Measurements from ENCODE around the gene NIPAL3. TPM values are rescaled to one million over a fixed set of nuclear protein-coding genes. Genes with fewer than 3 reads are reported as not detected.

NIPAL3 gene
- total RNA-seq, 1 experiment from 2014 or later = 16.6 TPM

GRCh38 chr1:24414775-24415333 is 748 bp upstream of the NIPAL3 start:
- no peak for ATAC-seq
- 0 out of 4 replicates have a peak overlapping the region, but pooled peaks of 1 of the 2 experiments have one; percentile 1 for H3K4me3 ChIP-seq (replicated peaks in 1 of 2; ENCODE audit: low read depth in 1 of 2, low read length in 2 of 2)

More at GRCh38 chr1:24414775-24415333, 748 bp upstream of the NIPAL3 start:
- Histone ChIP-seq H3K36me3 (ENCODE audit: control insufficient read depth in 1 of 2, insufficient read depth in 2 of 2, low read length in 2 of 2) (no peaks in the 10 kb centered on the region), H3K9me2 (ENCODE audit: insufficient read depth) (no peaks in the 10 kb centered on the region), H4K20me1 (ENCODE audit: insufficient read depth) (no peaks in the 10 kb centered on the region), H2AFZ (ENCODE audit: low read depth, low read length, poor library complexity, severe bottlenecking) (peak overlapping the region; percentile 34), H3K4me1 (ENCODE audit: control insufficient read depth in 1 of 2, insufficient read depth in 2 of 2, low read length in 2 of 2) (peaks cover 40 to 85% of the 10 kb centered on the region in 2 experiments), H3K4me2 (ENCODE audit: low read length) (peak overlapping the region; percentile 97), H3K9me3 (ENCODE audit: control insufficient read depth in 1 of 2, insufficient read depth in 1 of 2, low read depth in 1 of 2, low read length in 2 of 2) (no peaks in the 10 kb centered on the region), H3K27ac (ENCODE audit: low read depth, low read length) (0 out of 2 replicates have a peak overlapping the region, but pooled peaks have one; percentile 26), H3K79me2 (ENCODE audit: insufficient read depth, low read length) (no peaks in the 10 kb centered on the region), H3K27me3 (ENCODE audit: insufficient read depth, low read length) (no peaks in the 10 kb centered on the region), H3K9ac (ENCODE audit: low read length) (no peak overlapping the region)
- ChIA-PET RAD21 (ENCODE audit: low non-redundant PET in 1 of 2, low total read pairs in 2 of 2, uncharacterized antibody in 2 of 2, unreplicated experiment in 2 of 2) (interaction anchor here in 1 of 2 experiments (1.0 kb wide), 1 partner anchor 213 kb away, joined by 3 read pairs; no protein-coding TSS in a partner anchor), CTCF (interaction anchor here (0.6 to 2.0 kb wide), 31 partner anchors 9 to 821 kb away, joined by 3 to 17 read pairs (median 4); no protein-coding TSS in a partner anchor), POLR2A (interaction anchor here (1.0 kb wide), 3 partner anchors 11 to 121 kb away, joined by 3 read pairs; no protein-coding TSS in a partner anchor)
- no peak for DNase-seq (ENCODE audit: low read depth, low spot score)
- intact Hi-C loops (cut with micrococcal nuclease) = loop anchor here (2.0 to 10.0 kb wide), 2 partner anchors 110 to 220 kb away; no protein-coding TSS in a partner anchor
- BruUV-seq (replicated peaks) = no TSS peak
- TF ChIP-seq CTCF (IDR thresholded peaks at IDR 0.05 in 2 of 3, conservative IDR thresholded peaks at IDR 0.05 in 1 of 3; ENCODE audit: borderline replicate concordance in 1 of 3, insufficient read depth in 1 of 3, low read depth in 2 of 3, low read length in 2 of 3) = no peak
- no peak for TF ChIP-seq POLR2A (IDR thresholded peaks at IDR 0.05; ENCODE audit: borderline replicate concordance, extremely low read depth, insufficient read depth, insufficient read length)
- no peak for TF ChIP-seq ZNF274 (IDR thresholded peaks at IDR 0.05; ENCODE audit: low read depth, low read length)
- TF ChIP-seq EGR1 (IDR thresholded peaks at IDR 0.05; ENCODE audit: low read depth) = no peak
- TF ChIP-seq FOSL1 (IDR thresholded peaks at IDR 0.05; ENCODE audit: low read depth) = no peak
- TF ChIP-seq TCF7L2 (IDR thresholded peaks at IDR 0.05; ENCODE audit: borderline replicate concordance, extremely low read depth, insufficient read depth, insufficient read length) = no peak
- TF ChIP-seq ATF3 (IDR thresholded peaks at IDR 0.05) = no peak
- no peak for TF ChIP-seq ELF1 (IDR thresholded peaks at IDR 0.05; ENCODE audit: borderline replicate concordance, low read depth)
- no peak for TF ChIP-seq SRF (IDR thresholded peaks at IDR 0.05; ENCODE audit: low read depth)
- no peak for TF ChIP-seq SP1 (IDR thresholded peaks at IDR 0.05; ENCODE audit: low read depth)

All from HCT116 (cell line).